Gastroesophageal sphincter (tissue), 3 donors: ENCODE data around the gene LEFTY2.

Source experiments
- CTCF ChIP-seq, 4 experiments: fragments of 200-600 bp in 2 of 4; fragments of 450-650 bp in 2 of 4; sonication (generic) in 1 of 4; IDR thresholded peaks; one replicate each; pipeline ENCODE4 v1.5.1; 2017 to 2019; ENCODE audit warnings: antibody characterized with exemption in 4 of 4, mild to moderate bottlenecking in 2 of 4, moderate library complexity in 2 of 4
- POLR2A ChIP-seq, 2 donors: fragments of 450-650 bp; IDR thresholded peaks; one replicate each; pipeline ENCODE4 v1.6.1; 2017; ENCODE audit warnings: antibody characterized with exemption in 2 of 2, mild to moderate bottlenecking in 2 of 2, moderate library complexity in 1 of 2

GRCh38 chr1:225942574-225942973, 1.6 kb upstream of the LEFTY2 start:
- no peak for TF ChIP-seq CTCF (IDR thresholded peaks at IDR 0.05)
- no peak for TF ChIP-seq POLR2A (IDR thresholded peaks at IDR 0.05)
